HEK293 (cell line): ENCODE data around the gene KLF16.
A peak's percentile ranks its signal among the peaks of the same experiment; 100 is the strongest.

Experiments used
- CTCF ChIA-PET: fragments of 350-600 bp; formaldehyde crosslinking; extraction: SDS; loops from one replicate; lab custom pipeline; 2021; ENCODE audit warnings: antibody characterized with exemption; lab: Yijun Ruan, JAX
- POLR2A ChIA-PET: fragments of 300-600 bp; formaldehyde crosslinking; extraction: SDS; loops from one replicate; lab custom pipeline; 2020; ENCODE audit warnings: antibody characterized with exemption, inconsistent platforms; lab: Yijun Ruan, JAX
- H3K27ac ChIP-seq: fragments of 200-500 bp; sonication (Bioruptor generic); 2 replicates; pipeline ENCODE4 v1.5.1; 2014; ENCODE audit warnings: low read depth, low read length, control low read depth, inconsistent platforms; ENCODE audit errors: extremely low read depth
- H3K36me3 ChIP-seq, 2 experiments: fragments of 200-500 bp in 1 of 2; sonication (Bioruptor generic) in 1 of 2; 1 replicate in 1 of 2; 2 replicates in 1 of 2; pipeline ENCODE4 v1.5.1; 2014 to 2017; ENCODE audit warnings: inconsistent platforms in 2 of 2, low read length in 2 of 2; ENCODE audit not compliant: control insufficient read depth in 2 of 2, insufficient read depth in 1 of 2
- H3K4me1 ChIP-seq: fragments of 200-500 bp; sonication (Bioruptor generic); 2 replicates; pipeline ENCODE4 v1.5.1; 2014; ENCODE audit warnings: mild to moderate bottlenecking, low read length, inconsistent platforms; ENCODE audit not compliant: control insufficient read depth, insufficient read depth
- H3K4me3 ChIP-seq: 2 replicates; pipeline ENCODE4 v1.5.1; 2011; ENCODE audit warnings: low read depth, mild to moderate bottlenecking, control low read depth, low read length, moderate library complexity
- H3K9me3 ChIP-seq: fragments of 200-500 bp; sonication (Bioruptor generic); 2 replicates; pipeline ENCODE4 v1.5.1; 2014; ENCODE audit warnings: low read depth, low read length, inconsistent platforms; ENCODE audit not compliant: control insufficient read depth, insufficient read depth
- BCL11B ChIP-seq: fragments of 450-650 bp; formaldehyde crosslinking; IDR thresholded peaks from 2 replicates; pipeline ENCODE4 v1.5.1; 2016; ENCODE audit warnings: low read depth, missing biosample characterization, missing genetic modification characterization
- EGR2 ChIP-seq: fragments of 450-650 bp; formaldehyde crosslinking; IDR thresholded peaks from 2 replicates; pipeline ENCODE4 v1.5.1; 2016; ENCODE audit warnings: low read depth, missing biosample characterization, missing genetic modification characterization
- GLIS1 ChIP-seq: fragments of 450-650 bp; formaldehyde crosslinking; IDR thresholded peaks from 2 replicates; pipeline ENCODE4 v1.5.1; 2016; ENCODE audit warnings: missing biosample characterization, missing genetic modification characterization
- MEIS1 ChIP-seq: sonication (generic); formaldehyde crosslinking; IDR thresholded peaks from 2 replicates; pipeline ENCODE4 v1.8.1; 2022; ENCODE audit warnings: missing genetic modification reagents, mild to moderate bottlenecking, borderline replicate concordance
- OVOL3 ChIP-seq: fragments of 450-650 bp; formaldehyde crosslinking; IDR thresholded peaks from 2 replicates; pipeline ENCODE4 v1.5.1; 2016; ENCODE audit warnings: missing biosample characterization, missing genetic modification characterization
- REPIN1 ChIP-seq: fragments of 450-650 bp; formaldehyde crosslinking; IDR thresholded peaks from 2 replicates; pipeline ENCODE4 v1.5.1; 2017; ENCODE audit warnings: missing biosample characterization, missing genetic modification characterization, low read depth
- SETDB1 ChIP-seq: IDR thresholded peaks from one replicate; pipeline ENCODE4 v1.6.1; 2017; ENCODE audit warnings: mild to moderate bottlenecking, low read length, moderate library complexity, mixed read lengths; ENCODE audit not compliant: insufficient read length
- SP7 ChIP-seq: fragments of 450-650 bp; formaldehyde crosslinking; IDR thresholded peaks from 2 replicates; pipeline ENCODE4 v1.5.1; 2016; ENCODE audit warnings: missing biosample characterization, missing genetic modification characterization
- ZBTB10 ChIP-seq: fragments of 450-650 bp; formaldehyde crosslinking; IDR thresholded peaks from 2 replicates; pipeline ENCODE4 v1.5.1; 2016; ENCODE audit warnings: missing biosample characterization, missing genetic modification characterization
- ZBTB17 ChIP-seq: fragments of 450-650 bp; formaldehyde crosslinking; IDR thresholded peaks from 2 replicates; pipeline ENCODE4 v1.5.1; 2016; ENCODE audit warnings: missing biosample characterization, missing genetic modification characterization
- ZBTB21 ChIP-seq: fragments of 450-650 bp; formaldehyde crosslinking; IDR thresholded peaks from 2 replicates; pipeline ENCODE4 v1.5.1; 2017; ENCODE audit warnings: missing biosample characterization, missing genetic modification characterization
- ZBTB8A ChIP-seq: fragments of 450-650 bp; formaldehyde crosslinking; IDR thresholded peaks from 2 replicates; pipeline ENCODE4 v1.5.1; 2016; ENCODE audit warnings: missing biosample characterization, missing genetic modification characterization
- ZNF10 ChIP-seq: fragments of 450-650 bp; formaldehyde crosslinking; IDR thresholded peaks from 2 replicates; pipeline ENCODE4 v1.5.1; 2017; ENCODE audit warnings: missing biosample characterization, missing genetic modification characterization
- ZNF132 ChIP-seq: fragments of 450-650 bp; formaldehyde crosslinking; IDR thresholded peaks from 2 replicates; pipeline ENCODE4 v1.5.1; 2017; ENCODE audit warnings: missing biosample characterization, missing genetic modification characterization, borderline replicate concordance
- ZNF146 ChIP-seq: fragments of 450-650 bp; formaldehyde crosslinking; IDR thresholded peaks from 2 replicates; pipeline ENCODE4 v1.5.1; 2016; ENCODE audit warnings: missing biosample characterization, missing genetic modification characterization
- ZNF18 ChIP-seq: fragments of 450-650 bp; formaldehyde crosslinking; IDR thresholded peaks from 2 replicates; pipeline ENCODE4 v1.5.1; 2016; ENCODE audit warnings: missing biosample characterization, missing genetic modification characterization
- ZNF202 ChIP-seq: fragments of 450-650 bp; formaldehyde crosslinking; IDR thresholded peaks from 2 replicates; pipeline ENCODE4 v1.5.1; 2016; ENCODE audit warnings: missing biosample characterization, missing genetic modification characterization, borderline replicate concordance
- ZNF214 ChIP-seq: fragments of 450-650 bp; formaldehyde crosslinking; IDR thresholded peaks from 2 replicates; pipeline ENCODE4 v1.5.1; 2017; ENCODE audit warnings: missing biosample characterization, mild to moderate bottlenecking, missing genetic modification characterization, borderline replicate concordance
- ZNF223 ChIP-seq: fragments of 450-650 bp; formaldehyde crosslinking; IDR thresholded peaks from 2 replicates; pipeline ENCODE4 v1.5.1; 2016; ENCODE audit warnings: missing biosample characterization, missing genetic modification characterization
- ZNF404 ChIP-seq: fragments of 450-650 bp; formaldehyde crosslinking; IDR thresholded peaks from 2 replicates; pipeline ENCODE4 v1.5.1; 2017; ENCODE audit warnings: missing biosample characterization, missing genetic modification characterization
- ZNF423 ChIP-seq: fragments of 450-650 bp; formaldehyde crosslinking; IDR thresholded peaks from 2 replicates; pipeline ENCODE4 v1.5.1; 2016; ENCODE audit warnings: missing biosample characterization, missing genetic modification characterization
- ZNF521 ChIP-seq: fragments of 450-650 bp; formaldehyde crosslinking; IDR thresholded peaks from 2 replicates; pipeline ENCODE4 v1.5.1; 2017; ENCODE audit warnings: missing biosample characterization, mild to moderate bottlenecking, missing genetic modification characterization
- ZNF558 ChIP-seq: fragments of 450-650 bp; formaldehyde crosslinking; IDR thresholded peaks from 2 replicates; pipeline ENCODE4 v1.5.1; 2016; ENCODE audit warnings: missing biosample characterization, missing genetic modification characterization
- ZNF585B ChIP-seq: fragments of 450-650 bp; formaldehyde crosslinking; IDR thresholded peaks from 2 replicates; pipeline ENCODE4 v1.5.1; 2016; ENCODE audit warnings: missing biosample characterization, missing genetic modification characterization
- ZNF596 ChIP-seq: fragments of 450-650 bp; IDR thresholded peaks from 2 replicates; pipeline ENCODE4 v1.5.0; 2018; ENCODE audit warnings: missing biosample characterization, mild to moderate bottlenecking, missing genetic modification characterization, moderate library complexity
- ZNF623 ChIP-seq: fragments of 450-650 bp; formaldehyde crosslinking; IDR thresholded peaks from 2 replicates; pipeline ENCODE4 v1.5.1; 2016; ENCODE audit warnings: missing biosample characterization, missing genetic modification characterization
- ZNF658 ChIP-seq: fragments of 450-650 bp; formaldehyde crosslinking; IDR thresholded peaks from 2 replicates; pipeline ENCODE4; 2016; ENCODE audit warnings: missing biosample characterization, missing genetic modification characterization
- ZNF664 ChIP-seq: fragments of 450-650 bp; formaldehyde crosslinking; IDR thresholded peaks from 2 replicates; pipeline ENCODE4 v1.5.1; 2016; ENCODE audit warnings: missing biosample characterization, missing genetic modification characterization
- ZNF768 ChIP-seq: fragments of 450-650 bp; formaldehyde crosslinking; IDR thresholded peaks from 2 replicates; pipeline ENCODE4 v1.5.1; 2018; ENCODE audit warnings: missing biosample characterization, mild to moderate bottlenecking, missing genetic modification characterization
- ZNF777 ChIP-seq: fragments of 450-650 bp; formaldehyde crosslinking; IDR thresholded peaks from 2 replicates; pipeline ENCODE4 v1.5.1; 2017; ENCODE audit warnings: missing biosample characterization, missing genetic modification characterization, borderline replicate concordance
- ZSCAN23 ChIP-seq: fragments of 450-650 bp; formaldehyde crosslinking; IDR thresholded peaks from 2 replicates; pipeline ENCODE4 v1.5.1; 2016; ENCODE audit warnings: missing biosample characterization, missing genetic modification characterization
- ZSCAN4 ChIP-seq: fragments of 450-650 bp; formaldehyde crosslinking; IDR thresholded peaks from 2 replicates; pipeline ENCODE4 v1.5.1; 2017; ENCODE audit warnings: missing biosample characterization, missing genetic modification characterization
- ZXDB ChIP-seq: fragments of 450-650 bp; formaldehyde crosslinking; IDR thresholded peaks from 2 replicates; pipeline ENCODE4 v1.5.1; 2016; ENCODE audit warnings: missing biosample characterization, missing genetic modification characterization

KLF16 gene

GRCh38 chr19:1812426-1813191, 50.8 kb downstream of the KLF16 start (continued):
- no peak for TF ChIP-seq ZNF585B (tag by site-specific recombination)
- no peak for TF ChIP-seq ZNF658 (tag by site-specific recombination)
- no peak for TF ChIP-seq ZNF202
- TF ChIP-seq ZNF623 (tag by site-specific recombination), result no peak
- peak; percentile 78 for TF ChIP-seq ZBTB17 (tag by site-specific recombination)
- no peak for TF ChIP-seq OVOL3
- no peak for TF ChIP-seq ZNF10 (tag by site-specific recombination)
- TF ChIP-seq MEIS1 (CRISPR knock-in tag), result no peak
- no peak for TF ChIP-seq ZNF18
- peak; percentile 85 for TF ChIP-seq BCL11B (tag by site-specific recombination)
- peak; percentile 53; the same call in 1 of the 2 replicates for TF ChIP-seq ZBTB8A (tag by site-specific recombination)
- no peak for TF ChIP-seq ZNF664
- no peak for TF ChIP-seq ZNF223
- TF ChIP-seq ZNF777 (tag by site-specific recombination), result no peak
- no peak for TF ChIP-seq ZNF596 (tag by site-specific recombination)
- TF ChIP-seq ZNF521 (tag by site-specific recombination), result no peak
- no peak for TF ChIP-seq ZNF404 (tag by site-specific recombination)
- TF ChIP-seq SP7, result peak; percentile 65
- TF ChIP-seq GLIS1 (tag by site-specific recombination), result peak; percentile 95
- no peak for TF ChIP-seq ZSCAN23 (tag by site-specific recombination)
- no peak; the same call in 1 of the 2 replicates for TF ChIP-seq ZNF423 (tag by site-specific recombination)

- TF ChIP-seq ZBTB21 (tag by site-specific recombination) (no peak), ZXDB (tag by site-specific recombination) (no peak), GLIS1 (tag by site-specific recombination) (no peak), ZNF214 (tag by site-specific recombination) (no peak), ZNF558 (no peak), ZNF146 (tag by site-specific recombination) (no peak), ZSCAN4 (tag by site-specific recombination) (no peak), ZNF132 (tag by site-specific recombination) (no peak), ZNF768 (tag by site-specific recombination) (peak; percentile 98; the same call in 1 of the 2 replicates), SETDB1 (no peak), ZBTB10 (tag by site-specific recombination) (0 out of 2 replicates have a peak, but pooled peaks have one; percentile 4), REPIN1 (no peak), EGR2 (0 out of 2 replicates have a peak, but pooled peaks have one; percentile 5)
- TF ChIP-seq, all 188 proteins: peak for 3
- no peaks in the 10 kb centered on the region for H3K4me1 ChIP-seq
- peak within 1 kb of the TSS; percentile 24; the same call in 1 of the 2 replicates for H3K27ac ChIP-seq
- H3K9me3 ChIP-seq, result no peaks in the 10 kb centered on the region
- ChIA-PET POLR2A (no interaction called here), CTCF (no interaction called here)
- H3K4me3 ChIP-seq, result peak within 1 kb of the TSS; percentile 48
- H3K36me3 ChIP-seq, result peaks cover 0 to 20% of the 10 kb centered on the region in 2 experiments; a peak in 1 of 3 replicates
Observed at GRCh38 chr19:1811942-1812425, 51.4 kb downstream of the KLF16 start, which contains the start of gene ATP8B3. TSS of gene ATP8B3 (minus strand) at chr19:1812276. CDS start at chr19:1811736, 540 bp downstream.
